H1 (cell line): ENCODE results near the gene NTRK1. TPM values are rescaled to one million over a fixed set of nuclear protein-coding genes. Genes with fewer than 3 reads are reported as not detected.

Experiments
- CTCF ChIA-PET: fragments of 300-600 bp; sonication (Branson Sonifier 250); formaldehyde crosslinking; loops from one replicate; lab custom pipeline; 2021; ENCODE audit not compliant: partially characterized antibody; lab: Charles Lee
- POLR2A ChIA-PET: fragments of 300-600 bp; sonication (Branson Sonifier 250); formaldehyde crosslinking; loops from one replicate; lab custom pipeline; 2021; ENCODE audit warnings: inconsistent platforms; ENCODE audit not compliant: partially characterized antibody; lab: Charles Lee
- DNase-seq, 2 experiments: peaks; one replicate each; pipeline versions ENCODE4 v3.0.0 to v3.0.0-alpha.2; 2010 to 2022; ENCODE audit warnings: low spot score in 2 of 2, low read depth in 1 of 2, mixed read lengths in 1 of 2
- FAIRE-seq: peaks from 2 replicates; lab custom pipeline; 2011; peaks lifted over from hg19 to GRCh38; lab: Jason Lieb, UNC
- H2AFZ ChIP-seq: 2 replicates; pipeline ENCODE4 v1.8.1; 2012; ENCODE audit warnings: low read length, inconsistent platforms
- H2AK5ac ChIP-seq: 2 replicates; pipeline ENCODE4 v1.6.1; 2013; ENCODE audit warnings: low read depth, low read length
- H2BK120ac ChIP-seq: replicated peaks from 2 replicates; pipeline ENCODE3; 2013; ENCODE audit warnings: low read depth, low read length, inconsistent platforms
- H2BK12ac ChIP-seq: 2 replicates; pipeline ENCODE4 v1.6.1; 2013; ENCODE audit warnings: low read depth, low read length
- H2BK15ac ChIP-seq: 2 replicates; pipeline ENCODE4 v1.6.1; 2013; ENCODE audit warnings: low read length
- H2BK20ac ChIP-seq: 2 replicates; pipeline ENCODE4 v1.6.1; 2013; ENCODE audit warnings: low read length
- H2BK5ac ChIP-seq: 2 replicates; pipeline ENCODE4 v1.6.1; 2013; ENCODE audit warnings: low read depth, low read length
- H3K14ac ChIP-seq: 2 replicates; pipeline ENCODE4 v1.6.1; 2013; ENCODE audit warnings: inconsistent platforms; ENCODE audit not compliant: insufficient read length
- H3K18ac ChIP-seq: 2 replicates; pipeline ENCODE4 v1.6.1; 2013; ENCODE audit warnings: low read length; ENCODE audit errors: extremely low read depth
- H3K23ac ChIP-seq: 2 replicates; pipeline ENCODE4 v1.6.1; 2013; ENCODE audit warnings: inconsistent platforms; ENCODE audit not compliant: insufficient read length
- H3K23me2 ChIP-seq: 2 replicates; pipeline ENCODE4 v1.6.1; 2013; ENCODE audit warnings: low read depth, low read length
- H3K27ac ChIP-seq: 2 replicates; pipeline ENCODE4 v1.6.1; 2011; ENCODE audit warnings: low read depth, low read length, inconsistent platforms
- H3K27me3 ChIP-seq, 4 experiments: replicated peaks in 1 of 4; 1 replicate in 1 of 4; 2 replicates in 3 of 4; pipeline versions ENCODE4 v1.6.1 to v1.8.1; 2011 to 2013; ENCODE audit warnings: low read length in 3 of 4, mild to moderate bottlenecking in 3 of 4, inconsistent platforms in 2 of 4, mixed read lengths in 2 of 4, moderate library complexity in 1 of 4; ENCODE audit not compliant: control insufficient read depth in 3 of 4, insufficient read depth in 3 of 4; ENCODE audit errors: extremely low read depth in 1 of 4
- H3K36me3 ChIP-seq, 4 experiments: 2 replicates each; pipeline versions ENCODE4 v1.6.1 to v1.8.1; 2011 to 2013; ENCODE audit warnings: mild to moderate bottlenecking in 4 of 4, low read length in 3 of 4, moderate library complexity in 2 of 4, control low read depth in 1 of 4, inconsistent platforms in 1 of 4; ENCODE audit not compliant: insufficient read depth in 4 of 4, control insufficient read depth in 2 of 4
- H3K4ac ChIP-seq: replicated peaks from 2 replicates; pipeline ENCODE3; 2013; ENCODE audit warnings: low read length, low read depth, mixed read lengths, inconsistent platforms; ENCODE audit not compliant: insufficient read length
- H3K4me1 ChIP-seq, 4 experiments: replicated peaks in 1 of 4; 1 replicate in 1 of 4; 2 replicates in 3 of 4; pipeline versions ENCODE4 v1.6.1 to v1.8.1; 2011 to 2013; ENCODE audit warnings: low read length in 3 of 4, inconsistent platforms in 2 of 4, mixed read lengths in 1 of 4; ENCODE audit not compliant: insufficient read depth in 4 of 4, control insufficient read depth in 3 of 4
- H3K4me2 ChIP-seq, 2 experiments: 2 replicates each; pipeline versions ENCODE4 v1.6.1 to v1.8.1; 2011 to 2013; ENCODE audit warnings: low read depth in 2 of 2, low read length in 2 of 2, control low read depth in 1 of 2, inconsistent platforms in 1 of 2, mild to moderate bottlenecking in 1 of 2; ENCODE audit not compliant: insufficient read depth in 1 of 2
- H3K4me3 ChIP-seq, 4 experiments: fragments of 200-600, 300-600 bp in 1 of 4; sonication (generic), shearing (Covaris generic), sonication (Bioruptor Twin) in 1 of 4; 2 replicates each; pipeline versions ENCODE4 v1.5.1 to v1.8.1; 2011 to 2016; ENCODE audit warnings: low read length in 4 of 4, low read depth in 3 of 4, control low read depth in 2 of 4, inconsistent platforms in 2 of 4, mild to moderate bottlenecking in 2 of 4, mixed read lengths in 1 of 4, moderate library complexity in 1 of 4; ENCODE audit not compliant: insufficient read depth in 2 of 4; ENCODE audit errors: extremely low read depth in 1 of 4
- H3K56ac ChIP-seq: replicated peaks from 2 replicates; pipeline ENCODE3; 2013; ENCODE audit warnings: low read depth, mild to moderate bottlenecking, mixed read lengths, low read length, inconsistent platforms; ENCODE audit not compliant: insufficient read length
- H3K79me1 ChIP-seq: 2 replicates; pipeline ENCODE4 v1.6.1; 2013; ENCODE audit warnings: low read depth, low read length, control low read depth
- H3K79me2 ChIP-seq, 2 experiments: 2 replicates each; pipeline versions ENCODE4 v1.6.1 to v1.8.1; 2012 to 2013; ENCODE audit warnings: low read length in 2 of 2, mild to moderate bottlenecking in 2 of 2, inconsistent platforms in 1 of 2; ENCODE audit not compliant: insufficient read depth in 2 of 2, control insufficient read depth in 1 of 2
- H3K9ac ChIP-seq, 4 experiments: replicated peaks in 1 of 4; 1 replicate in 1 of 4; 2 replicates in 3 of 4; pipeline versions ENCODE4 v1.6.1 to v1.8.1; 2011 to 2013; ENCODE audit warnings: low read depth in 3 of 4, low read length in 3 of 4, control low read depth in 2 of 4, mild to moderate bottlenecking in 2 of 4, moderate library complexity in 2 of 4, inconsistent platforms in 1 of 4; ENCODE audit errors: extremely low read depth in 1 of 4
- H3K9me3 ChIP-seq, 2 experiments: 2 replicates each; pipeline versions ENCODE4 v1.6.1 to v1.8.1; 2012 to 2013; ENCODE audit warnings: mild to moderate bottlenecking in 2 of 2, moderate library complexity in 2 of 2, control low read depth in 1 of 2, inconsistent platforms in 1 of 2, low read depth in 1 of 2, low read length in 1 of 2, mixed read lengths in 1 of 2; ENCODE audit not compliant: insufficient read depth in 2 of 2
- H4K20me1 ChIP-seq, 2 experiments: replicated peaks in 1 of 2; 2 replicates each; pipeline versions ENCODE3 to v1.8.1; 2011 to 2013; ENCODE audit warnings: inconsistent platforms in 2 of 2, low read length in 2 of 2, mild to moderate bottlenecking in 1 of 2; ENCODE audit not compliant: insufficient read depth in 2 of 2, control insufficient read depth in 1 of 2
- H4K5ac ChIP-seq: 2 replicates; pipeline ENCODE4 v1.6.1; 2013; ENCODE audit warnings: low read length, low read depth, mixed read lengths, inconsistent platforms; ENCODE audit not compliant: insufficient read length
- H4K8ac ChIP-seq: 2 replicates; pipeline ENCODE4 v1.8.0; 2013; ENCODE audit warnings: mild to moderate bottlenecking, moderate library complexity, low read length, inconsistent platforms; ENCODE audit not compliant: insufficient read depth; ENCODE audit errors: extremely low read depth
- H4K91ac ChIP-seq: replicated peaks from 2 replicates; pipeline ENCODE3; 2013; ENCODE audit warnings: low read length, mixed read lengths, inconsistent platforms; ENCODE audit not compliant: insufficient read length
- ASH2L ChIP-seq: fragments of 200-600, 300-600 bp; sonication (generic); IDR thresholded peaks from one replicate; pipeline ENCODE4 v1.7.1; 2017; ENCODE audit warnings: low read length
- BRCA1 ChIP-seq: IDR thresholded peaks from 2 replicates; pipeline ENCODE4 v1.6.1; 2012; ENCODE audit warnings: low read depth, low read length, improper control_type of control experiment
- CHD2 ChIP-seq: IDR thresholded peaks from 2 replicates; pipeline ENCODE4 v1.6.1; 2012; ENCODE audit warnings: low read length, improper control_type of control experiment
- EGR1 ChIP-seq: IDR thresholded peaks from 2 replicates; pipeline ENCODE4 v1.6.1; 2011; ENCODE audit warnings: low read depth, low read length, borderline replicate concordance
- KDM5A ChIP-seq: fragments of 200-600 bp; IDR thresholded peaks from 2 replicates; pipeline ENCODE4 v1.7.1; 2012; ENCODE audit warnings: mild to moderate bottlenecking, low read length, inconsistent platforms, mixed read lengths
- PHF8 ChIP-seq: fragments of 200-600 bp; sonication (generic); conservative IDR thresholded peaks from 2 replicates; pipeline ENCODE4 v1.7.1; 2012; ENCODE audit warnings: low read depth, mild to moderate bottlenecking, inconsistent platforms, low read length, moderate library complexity
- RBBP5 ChIP-seq: IDR thresholded peaks from 2 replicates; pipeline ENCODE4 v1.7.1; 2012; ENCODE audit warnings: low read depth, mild to moderate bottlenecking, inconsistent platforms, low read length, moderate library complexity, borderline replicate concordance
- SUZ12 ChIP-seq: fragments of 200-600 bp; sonication (generic); IDR thresholded peaks from 2 replicates; pipeline ENCODE4 v1.6.1; 2012; ENCODE audit warnings: mild to moderate bottlenecking, inconsistent platforms, low read length, moderate library complexity, mixed read lengths
- TCF12 ChIP-seq: IDR thresholded peaks from 2 replicates; pipeline ENCODE4 v1.6.1; 2011; ENCODE audit warnings: low read depth, mild to moderate bottlenecking, low read length
- ZNF274 ChIP-seq: IDR thresholded peaks from 2 replicates; pipeline ENCODE4 v1.7.0; 2012; ENCODE audit warnings: low read length, borderline replicate concordance; ENCODE audit errors: extremely low read depth
- WGBS, 2 experiments: shearing (Covaris generic) in 1 of 2; methylation state at CpG; one replicate each; pipeline versions ENCODE4 v1.1.6 to v1.1.7; 2013 to 2015; ENCODE audit warnings: low lambda C conversion rate in 2 of 2, mixed read lengths in 2 of 2, inconsistent platforms in 1 of 2, low coverage in 1 of 2, missing lambda C conversion rate in 1 of 2; ENCODE audit not compliant: insufficient replicate concordance in 2 of 2, insufficient coverage in 1 of 2, insufficient read length in 1 of 2; ENCODE audit errors: extremely low coverage in 1 of 2, missing lambda C conversion rate in 1 of 2; 5-methylcytosine and 5-hydroxymethylcytosine counted together
- polyA plus RNA-seq, 7 experiments: library from polyadenylated mRNA; depleted of rRNA in 3 of 7; stranded (reverse) in 5 of 7; unstranded in 2 of 7; fragments of >200 nt in 5 of 7; fragments of 200-250 nt in 2 of 7; gene quantifications; 1 replicate in 5 of 7; 2 replicates in 1 of 7; 4 replicates in 1 of 7; pipeline versions ENCODE4 v1.2.1 to v1.2.3, GENCODE V29; 2011 to 2013; ENCODE audit warnings: missing spikeins in 2 of 7, mixed read lengths in 2 of 7
- total RNA-seq: library from RNA; stranded (reverse); fragmentation: NEBNext Ultra II Directional; extraction: Animal tissue kit (Norgen Biotek cat#: 25700); gene quantifications from 2 replicates; pipeline ENCODE4 v1.2.1, GENCODE V29; 2021
- TF ChIP-seq, protein P1 (sequence below): IDR thresholded peaks from 2 replicates; pipeline ENCODE4 v1.6.1; 2012; ENCODE audit warnings: low read length, inconsistent platforms
- TF ChIP-seq, protein P2 (sequence below): IDR thresholded peaks from 2 replicates; pipeline ENCODE4 v1.6.1; 2012; ENCODE audit warnings: inconsistent platforms

NTRK1 gene
- total and polyA plus RNA-seq, 2 of the 8 experiments (the other 6 are each of a cell fraction or from before 2014, with no cell fraction given): 0.12 to 0.24 TPM

DNA sequence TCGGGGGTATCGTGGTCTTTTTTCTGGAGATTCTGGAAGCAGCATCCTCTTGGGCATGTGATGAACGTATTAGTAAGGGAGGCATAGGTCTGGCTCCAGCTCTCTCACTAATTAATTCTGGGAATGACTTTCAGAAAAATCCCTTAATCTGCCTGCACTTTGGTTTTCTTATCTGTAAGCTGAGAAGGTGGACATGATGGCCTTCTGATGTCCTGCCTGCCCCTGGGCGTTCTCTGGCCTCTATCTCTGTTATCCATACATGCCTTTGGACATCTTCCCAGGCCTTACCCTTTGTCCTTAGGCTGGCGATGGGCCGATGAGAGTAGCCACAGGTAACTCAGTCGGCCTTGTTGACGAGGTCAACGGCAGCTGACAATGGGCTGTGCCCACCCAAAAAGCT, 8.8 kb downstream of the NTRK1 start:
- no peak overlapping the region for H2BK120ac ChIP-seq
- POLR2A ChIA-PET: interaction anchor here (1.2 to 1.9 kb wide), 2 partner anchors 17 to 128 kb away, joined by 4 to 6 read pairs; partner anchors contain the start of gene MRPL24
- CTCF ChIA-PET: interaction anchor here (1.0 to 31.4 kb wide), 7 partner anchors 14 to 180 kb away, joined by 3 to 719 read pairs (median 5); partner anchors contain the start of genes INSRR, LRRC71, NTRK1 and PEAR1
- TF ChIP-seq EGR1: no peak
- TF ChIP-seq TCF12: no peak
- TF ChIP-seq ASH2L: no peak
- no peak for TF ChIP-seq BRCA1
- TF ChIP-seq ZNF274: no peak
- no peak for TF ChIP-seq CHD2
- TF ChIP-seq PHF8: no peak
- TF ChIP-seq, protein P1, sequence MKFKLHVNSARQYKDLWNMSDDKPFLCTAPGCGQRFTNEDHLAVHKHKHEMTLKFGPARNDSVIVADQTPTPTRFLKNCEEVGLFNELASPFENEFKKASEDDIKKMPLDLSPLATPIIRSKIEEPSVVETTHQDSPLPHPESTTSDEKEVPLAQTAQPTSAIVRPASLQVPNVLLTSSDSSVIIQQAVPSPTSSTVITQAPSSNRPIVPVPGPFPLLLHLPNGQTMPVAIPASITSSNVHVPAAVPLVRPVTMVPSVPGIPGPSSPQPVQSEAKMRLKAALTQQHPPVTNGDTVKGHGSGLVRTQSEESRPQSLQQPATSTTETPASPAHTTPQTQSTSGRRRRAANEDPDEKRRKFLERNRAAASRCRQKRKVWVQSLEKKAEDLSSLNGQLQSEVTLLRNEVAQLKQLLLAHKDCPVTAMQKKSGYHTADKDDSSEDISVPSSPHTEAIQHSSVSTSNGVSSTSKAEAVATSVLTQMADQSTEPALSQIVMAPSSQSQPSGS: no peak
- TF ChIP-seq SUZ12: no peak
- TF ChIP-seq, protein P2, sequence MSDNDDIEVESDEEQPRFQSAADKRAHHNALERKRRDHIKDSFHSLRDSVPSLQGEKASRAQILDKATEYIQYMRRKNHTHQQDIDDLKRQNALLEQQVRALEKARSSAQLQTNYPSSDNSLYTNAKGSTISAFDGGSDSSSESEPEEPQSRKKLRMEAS: no peak
- no peak for TF ChIP-seq RBBP5
- no peak for TF ChIP-seq KDM5A

More for the DNA sequence above, 8.8 kb downstream of the NTRK1 start:
- no peak overlapping the region for H2BK12ac ChIP-seq
- no peak overlapping the region for H3K27ac ChIP-seq
- no peak overlapping the region for H3K56ac ChIP-seq
- no peak overlapping the region for H2BK20ac ChIP-seq
- no peaks in the 10 kb centered on the region for H3K36me3 ChIP-seq
- H2BK15ac ChIP-seq: no peak overlapping the region
- H3K4me3 ChIP-seq: no peak overlapping the region
- H3K9ac ChIP-seq: no peak overlapping the region
- H2AK5ac ChIP-seq: no peak overlapping the region
- H3K79me1 ChIP-seq: no peaks in the 10 kb centered on the region
- no peak overlapping the region for H3K18ac ChIP-seq
- H4K91ac ChIP-seq: no peak overlapping the region
- no peak overlapping the region for H3K4me2 ChIP-seq
- no peak overlapping the region for H3K23ac ChIP-seq
- FAIRE-seq: no peak
- H2BK5ac ChIP-seq: no peak overlapping the region
- H3K9me3 ChIP-seq: no peaks in the 10 kb centered on the region
- no peaks in the 10 kb centered on the region for H3K23me2 ChIP-seq
- 90% methylated on average over 9 of the region's 9 CpGs; no CpG with 5 or more reads in 1 of the 2 experiments for WGBS, 2 experiments
- DNase-seq: no peak
- H2AFZ ChIP-seq: no peak overlapping the region
- peaks cover 0 to 12% (median 4%) of the 10 kb centered on the region in 4 experiments; a peak in 5 of 7 replicates for H3K27me3 ChIP-seq
- H3K79me2 ChIP-seq: no peaks in the 10 kb centered on the region
- H4K20me1 ChIP-seq: no peaks in the 10 kb centered on the region
- no peak overlapping the region for H3K14ac ChIP-seq
- H4K5ac ChIP-seq: no peak overlapping the region
- no peak overlapping the region for H4K8ac ChIP-seq
- peaks cover 0 to 14% (median 8%) of the 10 kb centered on the region in 4 experiments; a peak in 5 of 7 replicates for H3K4me1 ChIP-seq
- no peak overlapping the region for H3K4ac ChIP-seq
